HG03196 (cell line): ENCODE measurements around the gene MRRF.
A peak's percentile ranks its signal among the peaks of the same experiment; 100 is the strongest.

Source experiments
- ATAC-seq: cut with Tn5 transposase; IDR thresholded peaks from one replicate; pipeline ENCODE4 v1.9.1; 2021; ENCODE audit not compliant: unreplicated experiment

The MRRF gene

GRCh38 chr9:122228191-122228567 lies 36.5 kb upstream of the MRRF start:
- ATAC-seq: no peak

- ATAC-seq: no peak
These were observed 35.9 kb upstream of the MRRF start, which contains the start of gene LHX6 for GRCh38 chr9:122228568-122229484. TSS of gene LHX6 (minus strand) at chr9:122228957. CDS start at chr9:122228740, 217 bp downstream.

GRCh38 chr9:122229485-122229837 lies 35.2 kb upstream of the MRRF start:
- no peak for ATAC-seq

GRCh38 chr9:122232796-122233306 lies 31.8 kb upstream of the MRRF start:
- no peak for ATAC-seq

- ATAC-seq: no peak
These were observed 30.5 kb upstream of the MRRF start for GRCh38 chr9:122234022-122234748.

- ATAC-seq: no peak
These were observed 28.0 kb upstream of the MRRF start for GRCh38 chr9:122236681-122237080.

- no peak for ATAC-seq
These were observed 25.0 kb upstream of the MRRF start for GRCh38 chr9:122239722-122240121.

GRCh38 chr9:122244349-122244748 lies 20.3 kb upstream of the MRRF start:
- ATAC-seq: no peak

GRCh38 chr9:122246666-122247065 lies 18.0 kb upstream of the MRRF start:
- no peak for ATAC-seq

GRCh38 chr9:122248448-122248865 lies 16.2 kb upstream of the MRRF start:
- no peak for ATAC-seq

GRCh38 chr9:122251351-122251750 lies 13.3 kb upstream of the MRRF start:
- ATAC-seq: no peak

GRCh38 chr9:122252796-122253195 lies 11.9 kb upstream of the MRRF start:
- ATAC-seq: no peak

- ATAC-seq: no peak
These were observed 9.9 kb upstream of the MRRF start for GRCh38 chr9:122254761-122255160.

- no peak for ATAC-seq
These were observed 8.5 kb upstream of the MRRF start for GRCh38 chr9:122256206-122256605.

- no peak for ATAC-seq
These were observed 5.7 kb upstream of the MRRF start for GRCh38 chr9:122258886-122259415.

GRCh38 chr9:122261469-122261881 lies 3.2 kb upstream of the MRRF start:
- ATAC-seq: no peak

GRCh38 chr9:122262073-122262472 lies 2.6 kb upstream of the MRRF start:
- ATAC-seq: no peak

GRCh38 chr9:122263699-122264349 lies 858 bp upstream of the MRRF start:
- ATAC-seq: peak; percentile 6

GRCh38 chr9:122265149-122265915 lies 650 bp downstream of the MRRF start:
- peak; percentile 37 for ATAC-seq

- no peak for ATAC-seq
These were observed 3.5 kb downstream of the MRRF start for GRCh38 chr9:122268041-122268814.
